GM12864 (cell line): Measurements from ENCODE around the gene ZFPL1.

Experiments
- DNase-seq: peaks from one replicate; pipeline ENCODE4 v3.0.0-alpha.2; 2011; ENCODE audit warnings: low read depth
- H3K4me3 ChIP-seq: 2 replicates; pipeline ENCODE4 v1.5.1; 2011; ENCODE audit warnings: mild to moderate bottlenecking, low read depth, low read length, control low read depth
- CTCF ChIP-seq: IDR thresholded peaks from 2 replicates; pipeline ENCODE4 v1.5.1; 2011; ENCODE audit warnings: low read depth, mild to moderate bottlenecking, moderate library complexity, low read length, control low read depth, inconsistent platforms; ENCODE audit errors: missing control alignments

ZFPL1 gene

GRCh38 chr11:65121865-65122696 is 38.1 kb downstream of the ZFPL1 start, which contains the start of the genes FAU and MRPL49:
TSS of gene FAU (minus strand) at chr11:65122134. CDS start at chr11:65121813, 321 bp downstream.
TSS of gene MRPL49 (plus strand) at chr11:65122321. CDS start at chr11:65122347, 26 bp downstream.
- peak; percentile 94 for DNase-seq
- H3K4me3 ChIP-seq, result peak within 1 kb of the TSS; percentile 85
- TF ChIP-seq CTCF, result no peak

GRCh38 chr11:65124480-65125196 is 40.6 kb downstream of the ZFPL1 start:
- TF ChIP-seq CTCF, result no peak
- no peak overlapping the region for H3K4me3 ChIP-seq
- DNase-seq, result no peak

- no peak for TF ChIP-seq CTCF
- no peak for DNase-seq
- no peak overlapping the region for H3K4me3 ChIP-seq
Measured at GRCh38 chr11:65125197-65126056, 41.4 kb downstream of the ZFPL1 start.

GRCh38 chr11:65126624-65127274 is 42.7 kb downstream of the ZFPL1 start:
- no peak for TF ChIP-seq CTCF
- H3K4me3 ChIP-seq, result no peak overlapping the region
- DNase-seq, result no peak

GRCh38 chr11:65127473-65128181 is 43.6 kb downstream of the ZFPL1 start:
- DNase-seq, result no peak
- no peak for TF ChIP-seq CTCF
- H3K4me3 ChIP-seq, result no peak overlapping the region
